RWPE1 (cell line): ENCODE measurements around the gene HS6ST1.

Source experiments
- CTCF ChIA-PET: fragments of 350-600 bp; sonication (Branson Sonifier 250); formaldehyde crosslinking; extraction: SDS; loops from one replicate; lab custom pipeline; 2021; lab: Yijun Ruan, JAX
- POLR2A ChIA-PET: fragments of 400-600 bp; formaldehyde crosslinking; extraction: SDS; loops from one replicate; lab custom pipeline; 2020; ENCODE audit warnings: antibody characterized with exemption; ENCODE audit not compliant: low non-redundant PET; lab: Yijun Ruan, JAX
- DNase-seq: peaks from one replicate; pipeline ENCODE4 v3.0.0; 2012; ENCODE audit warnings: low spot score
- H3K27ac ChIP-seq: fragments of 450-650 bp; 2 replicates; pipeline ENCODE4 v1.5.1; 2017
- CTCF ChIP-seq: fragments of 450-650 bp; conservative IDR thresholded peaks from 2 replicates; pipeline ENCODE4 v1.5.1; 2017; ENCODE audit warnings: low read depth, mild to moderate bottlenecking

HS6ST1 gene

GRCh38 chr2:128363934-128364361 lies 45.3 kb upstream of the HS6ST1 start:
- CTCF ChIA-PET, result interaction anchor here (0.6 kb wide), 1 partner anchor 37 kb away, joined by 3 read pairs; no protein-coding TSS in a partner anchor
- POLR2A ChIA-PET, result no interaction called here
- TF ChIP-seq CTCF, result no peak
- H3K27ac ChIP-seq, result no peak overlapping the region
- no peak for DNase-seq

GRCh38 chr2:128362889-128363228 lies 44.2 kb upstream of the HS6ST1 start:
- no peak for TF ChIP-seq CTCF
- peak overlapping the region; percentile 35; the same call in 1 of the 2 replicates for H3K27ac ChIP-seq
- no peak for DNase-seq
- ChIA-PET POLR2A (no interaction called here), CTCF (interaction anchor here (0.5 kb wide), 1 partner anchor 41 kb away, joined by 4 read pairs; no protein-coding TSS in a partner anchor)

GRCh38 chr2:128362176-128362888 lies 43.7 kb upstream of the HS6ST1 start:
- ChIA-PET POLR2A (no interaction called here), CTCF (interaction anchor here (1.0 kb wide), 1 partner anchor 12 kb away, joined by 4 read pairs; no protein-coding TSS in a partner anchor)
- DNase-seq, result no peak
- no peak for TF ChIP-seq CTCF
- peak overlapping the region; percentile 35; the same call in 1 of the 2 replicates for H3K27ac ChIP-seq

- DNase-seq, result no peak
- 0 out of 2 replicates have a peak overlapping the region, but pooled peaks have one; percentile 35 for H3K27ac ChIP-seq
- CTCF ChIA-PET, result interaction anchor here (1.0 kb wide), 1 partner anchor 12 kb away, joined by 4 read pairs; no protein-coding TSS in a partner anchor
- POLR2A ChIA-PET, result no interaction called here
- no peak for TF ChIP-seq CTCF
Measured at GRCh38 chr2:128361376-128362131, 42.9 kb upstream of the HS6ST1 start.

GRCh38 chr2:128360711-128361110 lies 42.0 kb upstream of the HS6ST1 start:
- ChIA-PET POLR2A (no interaction called here), CTCF (no interaction called here)

More at GRCh38 chr2:128360711-128361110, 42.0 kb upstream of the HS6ST1 start:
- DNase-seq, result no peak
- H3K27ac ChIP-seq, result no peak overlapping the region
- no peak for TF ChIP-seq CTCF
